ENCODE data around the gene MPPED1.

Gene MPPED1

DNA sequence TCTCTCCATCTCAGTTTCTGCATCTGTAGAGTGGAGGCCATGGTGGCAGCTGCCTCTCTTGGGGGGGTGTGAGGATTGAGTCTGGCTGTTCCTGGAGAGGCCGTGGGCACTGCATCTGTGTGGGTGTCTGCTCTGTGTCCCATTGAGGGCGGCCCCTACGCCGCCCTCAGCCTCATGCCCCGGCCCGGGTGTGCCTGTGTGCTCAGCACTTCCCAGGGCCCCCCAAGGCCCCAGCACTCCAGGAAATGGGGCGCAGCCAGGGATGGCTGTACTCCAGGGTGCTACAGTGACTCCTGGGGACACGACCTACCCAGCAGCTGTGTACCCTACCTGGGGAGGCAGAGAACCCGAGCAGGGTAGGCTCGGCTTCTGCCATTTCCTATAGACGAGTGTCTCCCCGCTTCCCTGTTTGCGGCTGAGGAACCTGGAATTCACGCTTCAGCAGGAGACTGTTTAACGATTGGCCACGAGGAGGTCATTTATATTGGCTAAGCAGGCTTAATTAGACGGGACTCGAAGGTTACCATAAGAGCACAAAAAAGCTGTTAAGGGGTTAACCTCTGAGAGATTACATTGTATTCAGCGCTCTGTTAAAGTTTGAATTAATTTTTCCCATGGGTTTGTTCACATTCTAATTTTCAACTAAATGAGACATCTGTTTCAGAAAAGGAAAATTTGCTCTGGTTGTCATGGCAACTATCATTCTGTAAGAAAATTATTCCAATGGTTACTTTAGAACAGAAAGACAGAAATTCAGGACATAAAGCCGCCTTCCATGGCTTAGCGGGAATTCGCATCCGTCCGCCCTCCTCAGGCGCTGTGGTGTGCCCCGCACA lies 76.4 kb downstream of the MPPED1 start:
- DNase-seq (ENCODE audit: extremely low spot score, insufficient read length, low read depth) (no peak), FAIRE-seq (no peak)

DNA sequence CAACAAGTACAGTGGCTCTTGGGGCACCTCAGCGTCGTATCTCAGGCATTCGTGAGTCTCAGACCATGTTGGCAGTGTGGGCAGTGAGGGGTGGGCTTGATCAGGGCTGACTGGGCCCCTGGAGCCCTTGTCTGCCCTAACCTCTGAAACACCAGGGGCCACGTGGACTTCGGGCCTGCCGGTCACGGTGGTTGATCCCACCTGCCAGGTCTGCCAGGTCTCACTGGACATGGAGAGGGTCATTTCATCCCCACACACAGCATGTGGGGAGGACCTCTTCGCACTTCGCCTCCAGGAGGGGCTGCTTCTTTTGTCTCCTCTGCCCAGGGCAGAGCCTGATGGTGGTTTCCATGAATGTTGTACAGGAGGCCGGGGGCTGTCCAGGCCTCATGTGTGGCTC lies 77.1 kb downstream of the MPPED1 start:
- FAIRE-seq (no peak), DNase-seq (ENCODE audit: extremely low spot score, insufficient read length, low read depth) (no peak)

DNA sequence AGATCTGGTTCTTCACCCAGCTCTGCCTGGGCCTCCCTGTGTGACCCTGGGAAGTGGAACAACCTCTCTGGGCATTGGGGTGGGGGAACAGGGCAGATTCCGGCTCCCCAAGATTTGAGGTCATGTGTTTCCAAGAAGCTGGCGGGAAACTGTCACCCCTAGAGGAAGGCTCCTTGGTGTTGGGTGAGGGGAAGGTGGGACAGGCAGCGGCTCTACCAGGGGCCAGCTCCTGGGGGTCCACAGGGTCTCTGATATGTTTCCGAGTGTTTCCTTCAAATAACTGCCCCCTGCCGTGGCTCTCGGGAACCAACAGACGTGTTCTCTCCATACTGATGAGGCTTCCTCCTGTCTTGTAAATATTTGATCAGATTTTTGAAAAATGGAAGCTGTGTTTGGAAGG lies 78.5 kb downstream of the MPPED1 start:
- DNase-seq (ENCODE audit: extremely low spot score, insufficient read length, low read depth): no peak
- no peak for FAIRE-seq

DNA sequence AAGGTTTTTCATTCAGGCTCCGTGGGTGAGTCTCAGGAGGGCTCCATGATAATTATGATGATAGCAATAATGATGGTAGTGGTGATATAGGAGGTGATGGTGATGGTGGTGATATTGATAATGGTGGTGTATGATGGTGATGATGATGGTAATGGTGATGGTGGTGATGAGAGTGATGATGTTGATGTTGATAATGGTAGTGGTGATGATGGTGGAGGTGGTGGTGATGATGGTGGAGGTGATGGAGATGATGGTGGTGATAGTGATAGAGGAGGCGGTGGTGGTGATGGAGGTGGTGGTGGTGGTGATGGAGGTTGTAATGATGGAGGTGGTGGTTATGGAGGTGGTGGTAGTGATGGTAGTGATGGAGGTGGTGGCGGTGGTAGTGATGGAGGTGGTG lies 79.4 kb downstream of the MPPED1 start:
- FAIRE-seq: no peak
- DNase-seq (ENCODE audit: extremely low spot score, insufficient read length, low read depth): no peak

DNA sequence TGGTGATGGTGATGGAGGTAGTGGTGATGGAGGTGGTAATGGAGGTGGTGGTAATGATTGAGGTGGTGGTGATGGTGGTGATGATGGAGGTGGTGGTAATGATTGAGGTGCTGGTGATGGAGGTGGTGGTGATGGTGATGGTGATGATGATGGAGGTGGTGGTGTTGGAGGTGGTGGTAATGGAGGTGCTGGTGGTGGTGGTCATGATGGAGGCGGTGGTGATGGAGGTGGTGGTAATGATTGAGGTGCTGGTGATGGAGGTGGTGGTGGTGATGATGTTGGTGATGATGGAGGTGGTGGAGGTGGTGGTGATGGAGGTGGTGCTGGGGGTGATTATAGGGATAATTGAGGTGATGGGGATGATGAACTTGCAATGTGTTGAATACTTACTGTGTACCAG lies 79.9 kb downstream of the MPPED1 start:
- DNase-seq (ENCODE audit: extremely low spot score, insufficient read length, low read depth) (no peak), FAIRE-seq (no peak)

GRCh38 chr22:43493297-43493696 lies 81.5 kb downstream of the MPPED1 start:
- FAIRE-seq (no peak), DNase-seq (ENCODE audit: extremely low spot score, insufficient read length, low read depth) (no peak)

GRCh38 chr22:43497956-43498855 lies 86.4 kb downstream of the MPPED1 start:
- FAIRE-seq (no peak), DNase-seq (ENCODE audit: extremely low spot score, insufficient read length, low read depth) (no peak)

- FAIRE-seq (no peak), DNase-seq (ENCODE audit: extremely low spot score, insufficient read length, low read depth) (no peak)
Measured at GRCh38 chr22:43498856-43499253, 87.0 kb downstream of the MPPED1 start.

- DNase-seq (ENCODE audit: extremely low spot score, insufficient read length, low read depth): no peak
- no peak for FAIRE-seq
Measured at GRCh38 chr22:43500792-43501785, 89.3 kb downstream of the MPPED1 start.

DNA sequence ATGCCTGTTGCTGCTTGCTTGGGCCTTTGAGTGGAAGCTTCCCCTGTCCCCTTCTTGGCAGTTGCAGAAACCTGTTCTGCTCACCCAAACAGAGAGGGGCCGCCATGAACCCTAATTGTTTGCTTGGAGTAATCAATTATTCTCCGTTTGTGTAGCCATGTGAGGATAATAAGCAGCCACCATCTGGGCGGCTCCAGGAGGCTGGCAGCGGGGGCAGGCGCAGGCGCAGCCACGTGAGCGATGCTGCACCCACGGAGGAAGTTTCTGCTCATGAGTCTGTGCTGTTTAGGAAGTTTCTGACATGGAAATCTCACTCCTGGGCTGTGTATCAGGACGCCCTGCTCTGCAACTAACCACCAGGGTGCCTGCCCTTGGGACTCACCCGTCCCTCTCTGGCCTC lies 90.1 kb downstream of the MPPED1 start:
- no peak for FAIRE-seq
- DNase-seq (ENCODE audit: extremely low spot score, insufficient read length, low read depth): no peak

DNA sequence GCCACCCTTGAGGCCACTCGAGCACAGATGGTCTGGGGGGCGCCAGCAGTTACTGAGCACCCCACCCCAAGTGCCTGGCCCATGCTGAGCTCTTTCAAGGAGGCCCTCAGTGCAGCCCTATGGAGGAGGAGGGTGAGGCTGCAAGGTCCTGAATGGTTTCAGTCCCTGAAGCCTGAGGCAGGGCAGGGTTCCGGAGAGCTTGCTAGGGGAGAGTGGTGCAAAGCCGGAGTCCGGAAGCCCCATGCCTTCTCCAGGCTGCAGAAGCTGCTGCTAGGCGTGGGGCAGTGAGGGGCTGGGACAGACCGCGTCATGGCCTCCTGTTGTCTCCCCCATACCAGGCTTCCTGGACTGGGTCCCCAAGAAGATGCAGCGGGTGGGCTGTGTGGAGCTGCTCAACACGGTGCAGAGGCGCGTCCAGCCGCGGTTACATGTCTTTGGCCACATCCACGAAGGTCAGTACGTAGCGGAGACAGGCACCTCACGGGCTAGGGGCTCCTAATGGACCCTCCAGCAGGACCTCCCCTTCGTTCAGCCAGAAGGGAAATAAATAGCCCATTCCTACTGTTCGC lies 90.6 kb downstream of the MPPED1 start:
- FAIRE-seq: no peak
- no peak for DNase-seq (ENCODE audit: extremely low spot score, insufficient read length, low read depth)

DNA sequence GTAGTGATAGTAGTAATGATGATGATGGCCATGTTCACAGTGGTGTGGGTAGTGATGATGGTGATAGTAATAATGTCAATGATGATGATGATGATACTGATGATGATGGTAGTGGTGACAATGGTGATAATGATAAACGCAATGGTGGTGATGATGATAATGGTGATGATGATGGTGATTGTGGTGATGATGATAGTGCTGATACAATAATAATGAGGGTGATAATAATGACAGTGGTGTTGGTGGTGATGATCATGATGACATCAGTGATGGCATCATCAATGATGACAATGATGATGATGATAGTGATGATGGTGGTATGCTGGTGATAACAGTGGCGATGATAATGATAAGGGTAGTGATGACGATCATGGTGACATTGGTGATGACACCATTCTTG lies 92.3 kb downstream of the MPPED1 start:
- no peak for FAIRE-seq
- DNase-seq (ENCODE audit: extremely low spot score, insufficient read length, low read depth): no peak

- FAIRE-seq: no peak
- no peak for DNase-seq (ENCODE audit: extremely low spot score, insufficient read length, low read depth)
Measured at GRCh38 chr22:43504666-43505261, 93.0 kb downstream of the MPPED1 start.

GRCh38 chr22:43505423-43505822 lies 93.6 kb downstream of the MPPED1 start:
- no peak for DNase-seq (ENCODE audit: extremely low spot score, insufficient read length, low read depth)
- no peak for FAIRE-seq

DNA sequence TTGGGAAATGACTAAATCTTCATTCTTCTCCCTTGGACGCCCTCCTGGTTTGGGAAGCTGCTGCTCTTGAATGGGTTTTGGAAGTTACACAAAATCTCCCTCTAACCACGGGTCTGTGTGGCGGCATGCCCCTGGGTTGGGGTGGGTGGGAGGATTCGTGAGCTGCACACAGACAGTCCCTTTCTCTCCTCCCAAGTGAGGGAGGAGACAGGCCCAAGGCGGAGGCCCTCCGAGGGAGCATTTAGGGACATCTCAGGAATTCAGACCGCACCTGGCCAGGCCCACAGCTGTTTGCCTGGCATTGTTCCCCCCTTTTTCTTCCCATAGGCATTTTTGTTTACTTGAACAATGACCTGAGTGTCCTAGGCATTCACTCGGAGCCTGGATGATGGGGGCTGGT lies 94.1 kb downstream of the MPPED1 start:
- FAIRE-seq (no peak), DNase-seq (ENCODE audit: extremely low spot score, insufficient read length, low read depth) (no peak)

DNA sequence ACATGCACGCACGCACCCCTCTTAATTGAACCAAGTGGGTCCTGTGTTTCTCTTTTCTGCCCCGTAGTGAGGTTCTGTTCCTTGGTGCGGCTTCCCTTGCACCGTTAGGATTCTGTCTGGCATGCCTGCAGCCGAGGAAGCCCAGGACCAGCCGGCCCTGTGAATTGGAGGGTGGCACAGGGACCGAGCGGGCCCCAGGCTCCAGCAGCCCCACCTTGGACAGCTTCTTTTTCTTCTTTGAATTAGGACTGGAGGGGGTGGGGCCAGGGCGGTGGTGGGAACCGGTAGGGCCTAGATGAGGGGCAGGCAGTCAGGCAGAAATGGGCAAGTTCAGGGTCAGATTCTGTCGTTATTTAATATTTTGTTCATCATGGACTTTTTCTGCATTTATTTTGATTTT lies 94.7 kb downstream of the MPPED1 start:
- DNase-seq (ENCODE audit: extremely low spot score, insufficient read length, low read depth) (no peak), FAIRE-seq (no peak)

DNA sequence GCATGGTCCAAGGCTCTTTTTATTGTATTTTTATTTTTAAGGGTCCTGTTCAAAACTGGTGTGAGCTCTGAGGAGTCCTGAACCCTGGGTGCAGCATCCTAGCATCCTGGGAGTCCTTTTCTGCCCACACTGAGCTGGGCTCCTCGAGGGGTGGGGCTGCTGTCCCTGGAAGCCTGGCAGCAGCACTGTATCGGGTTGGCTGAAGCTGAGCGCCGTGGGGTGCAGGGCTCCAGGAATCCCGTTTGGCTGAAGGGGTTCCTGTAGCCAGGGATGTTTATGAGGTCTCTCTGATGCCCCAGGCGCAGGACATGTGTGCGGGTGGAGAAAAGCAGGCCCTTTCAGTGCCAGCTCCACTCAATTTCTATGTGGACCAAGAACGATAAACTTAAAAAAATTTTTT lies 95.4 kb downstream of the MPPED1 start:
- FAIRE-seq: no peak

DNA sequence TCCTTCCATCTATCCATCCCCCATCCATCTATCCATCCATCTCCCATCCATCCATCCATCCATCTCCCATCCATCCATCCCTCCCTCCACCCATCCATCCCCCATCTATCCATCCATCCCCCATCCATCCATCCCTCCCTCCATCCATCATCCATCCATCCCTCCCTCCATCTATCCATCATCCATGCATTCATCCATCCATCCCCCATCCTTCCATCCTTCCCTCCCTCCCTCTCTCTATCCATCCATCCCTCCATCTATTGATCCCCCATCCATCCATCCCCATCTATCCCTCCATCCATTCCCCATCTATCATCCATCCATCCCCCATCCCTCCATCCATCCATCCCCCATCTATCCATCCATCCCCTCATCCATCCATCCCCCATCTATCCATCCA lies 96.7 kb downstream of the MPPED1 start:
- FAIRE-seq (no peak), DNase-seq (ENCODE audit: extremely low spot score, insufficient read length, low read depth) (no peak)

More for the DNA sequence above, 95.4 kb downstream of the MPPED1 start:
- no peak for DNase-seq (ENCODE audit: extremely low spot score, insufficient read length, low read depth)

- FAIRE-seq (no peak), DNase-seq (ENCODE audit: extremely low spot score, insufficient read length, low read depth) (no peak)
Measured at GRCh38 chr22:43509337-43509736, 97.5 kb downstream of the MPPED1 start.
